Measurements from ENCODE around the gene HOXC11.

GRCh38 chr12:53980104-53980801 lies 7.3 kb downstream of the HOXC11 start:
- TF ChIP-seq CTCF (IDR thresholded peaks at IDR 0.05) = no peak
- no peak for TF ChIP-seq ZFX (IDR thresholded peaks at IDR 0.05; ENCODE audit: borderline replicate concordance)
